ENCODE measurements around the gene EPHB3.

The EPHB3 gene

DNA sequence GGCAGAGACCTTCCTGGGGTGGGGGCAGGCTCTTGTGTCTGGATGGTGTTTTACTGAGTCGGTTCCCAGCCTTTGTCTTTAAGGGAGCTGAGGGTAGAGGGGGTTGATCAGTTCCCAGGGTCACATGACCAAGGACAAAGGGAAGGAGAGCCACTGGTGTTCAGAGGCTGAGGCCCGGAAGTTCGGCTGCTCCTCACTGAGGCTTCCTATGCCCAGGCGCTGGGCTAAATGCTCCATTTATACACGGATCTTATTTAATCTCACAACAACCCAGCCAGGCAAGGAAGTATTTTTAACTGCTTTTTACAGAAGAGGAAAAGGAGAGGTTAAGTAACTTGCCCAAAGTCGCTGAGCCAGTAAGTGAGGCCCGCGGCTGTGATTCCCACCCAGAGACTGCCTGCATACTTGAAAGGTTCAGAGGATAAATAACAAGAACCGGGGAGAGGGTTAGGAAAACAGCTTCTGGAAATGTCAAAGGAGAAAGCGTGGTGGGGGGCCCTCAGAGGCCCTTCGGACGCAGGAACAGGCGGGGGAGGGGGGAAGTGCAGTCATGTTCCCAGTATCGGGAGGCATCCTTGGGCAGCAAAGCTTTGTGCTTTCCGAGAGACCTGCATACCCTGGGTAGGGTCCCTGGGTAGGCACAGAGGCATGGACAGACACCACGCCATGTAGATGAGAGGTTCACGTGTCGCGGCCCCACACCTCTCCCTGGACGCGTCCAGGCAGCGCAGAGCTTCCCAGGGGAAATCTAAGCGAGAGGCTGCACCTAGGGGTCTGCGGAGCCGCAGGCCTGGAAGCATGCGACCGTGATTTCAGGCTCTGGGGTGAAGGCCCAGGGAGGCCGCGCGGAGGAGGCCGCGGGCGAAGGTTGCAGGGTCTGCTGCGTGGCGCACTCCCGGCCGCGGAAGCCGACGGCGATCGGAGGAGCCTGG is 21.3 kb downstream of the EPHB3 start:
- no peak for DNase-seq

DNA sequence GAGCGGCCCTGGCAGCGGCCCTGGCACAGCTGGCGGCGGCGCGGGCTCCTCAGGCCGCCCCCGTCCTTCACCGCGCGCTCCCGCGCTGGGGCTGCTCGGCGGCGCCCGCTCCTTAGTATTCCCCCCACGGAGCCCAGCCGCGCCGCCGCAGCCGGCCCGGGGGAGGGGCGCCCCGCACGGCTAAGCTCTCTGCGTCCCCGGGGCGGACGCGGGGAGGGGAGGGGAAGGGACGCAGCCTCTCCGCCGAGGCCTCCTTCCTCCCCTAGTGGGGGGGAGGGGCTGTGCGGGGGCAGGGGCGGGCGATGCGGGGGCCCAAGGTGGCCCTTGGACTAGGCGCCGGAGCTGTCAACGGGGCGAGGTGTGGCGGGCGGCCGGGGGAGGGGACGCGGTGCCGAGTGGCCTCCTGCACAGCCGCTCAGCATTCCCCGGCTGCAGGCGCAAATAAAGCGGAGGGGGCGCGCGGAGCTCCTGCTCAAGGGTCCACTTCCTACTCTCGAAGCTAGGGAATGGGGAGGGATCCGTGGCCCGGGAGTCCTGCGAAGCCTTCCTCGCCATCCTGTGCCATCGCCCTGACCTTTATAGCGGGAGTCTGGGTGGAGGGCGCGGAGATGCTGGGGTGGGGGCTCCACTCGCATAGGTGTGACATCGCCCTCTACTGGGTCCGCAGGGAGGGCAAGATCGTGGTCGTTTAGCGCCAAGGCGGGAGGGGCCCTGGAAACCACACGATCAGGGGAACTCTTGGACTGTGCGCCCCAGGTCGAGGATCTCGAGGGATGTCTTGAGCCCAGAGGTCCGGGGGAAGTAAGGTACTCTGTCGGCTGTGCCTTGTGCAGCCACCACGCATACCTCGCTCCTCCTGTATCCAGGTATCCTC is 22.2 kb downstream of the EPHB3 start:
- DNase-seq = no peak

DNA sequence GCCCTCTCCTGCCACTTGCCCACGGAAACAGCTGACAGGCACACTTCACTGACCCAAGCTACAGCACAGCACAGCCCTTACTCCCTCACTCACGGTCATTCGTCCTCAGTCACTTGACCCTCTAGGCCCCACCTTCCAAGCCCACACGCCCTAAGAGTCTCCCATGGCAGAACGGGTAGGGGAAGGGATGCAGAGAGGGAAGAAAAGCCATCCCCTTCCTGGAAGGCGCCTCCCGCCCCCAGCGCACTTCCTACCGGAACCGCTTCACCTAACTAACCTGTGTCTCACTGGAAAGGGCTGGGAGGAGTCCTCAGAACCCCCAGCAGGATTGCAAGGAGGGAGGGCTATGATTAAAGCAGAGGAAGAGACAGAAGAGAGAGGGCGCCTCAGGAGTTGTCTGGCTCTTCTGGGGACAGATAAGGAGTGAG is 22.9 kb downstream of the EPHB3 start:
- DNase-seq = no peak

GRCh38 chr3:184585545-184585944 is 24.0 kb downstream of the EPHB3 start:
- no peak for DNase-seq

DNA sequence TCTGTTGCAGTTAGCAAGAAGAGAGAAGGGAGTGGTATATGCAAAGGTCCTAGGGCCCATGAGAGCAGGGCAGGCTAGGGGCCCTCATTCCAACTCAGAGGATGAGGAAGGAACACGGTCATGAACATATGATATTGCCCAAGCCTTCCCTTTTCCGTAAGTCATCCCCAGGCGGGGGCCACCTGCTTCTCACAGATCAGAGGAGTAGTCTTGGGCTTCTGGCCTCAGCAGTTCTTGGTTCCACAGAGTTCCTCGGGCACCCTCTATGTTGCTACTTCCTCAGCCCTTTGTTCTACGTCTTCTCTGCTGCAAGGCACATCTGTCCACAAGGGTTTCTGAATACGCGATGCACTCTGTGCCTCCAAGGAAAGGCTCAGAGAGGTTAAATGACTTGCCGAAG is 25.3 kb downstream of the EPHB3 start:
- no peak for DNase-seq

GRCh38 chr3:184588776-184589175 is 27.2 kb downstream of the EPHB3 start:
- no peak for DNase-seq

GRCh38 chr3:184590795-184591194 is 29.2 kb downstream of the EPHB3 start:
- no peak for DNase-seq

DNA sequence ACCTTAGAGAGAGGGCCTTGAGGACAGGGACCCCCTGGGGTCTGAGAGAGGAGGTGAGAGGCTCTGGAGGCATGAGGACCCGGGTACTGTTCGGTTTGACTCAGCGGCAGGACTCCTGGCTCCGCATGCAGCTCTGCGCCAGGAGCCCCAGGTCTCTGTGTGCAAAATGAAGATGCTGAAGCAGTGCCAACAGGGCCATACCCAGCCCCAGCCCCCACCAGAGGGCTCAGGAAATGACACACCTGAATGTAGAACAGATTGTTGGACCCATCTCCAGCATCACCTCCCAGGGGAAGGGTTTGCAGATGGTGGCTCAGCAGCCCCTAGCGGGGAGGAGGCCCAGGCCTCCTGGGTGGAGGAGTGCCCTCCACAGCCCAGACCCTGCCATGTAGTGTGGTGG is 30.2 kb downstream of the EPHB3 start:
- DNase-seq = no peak

DNA sequence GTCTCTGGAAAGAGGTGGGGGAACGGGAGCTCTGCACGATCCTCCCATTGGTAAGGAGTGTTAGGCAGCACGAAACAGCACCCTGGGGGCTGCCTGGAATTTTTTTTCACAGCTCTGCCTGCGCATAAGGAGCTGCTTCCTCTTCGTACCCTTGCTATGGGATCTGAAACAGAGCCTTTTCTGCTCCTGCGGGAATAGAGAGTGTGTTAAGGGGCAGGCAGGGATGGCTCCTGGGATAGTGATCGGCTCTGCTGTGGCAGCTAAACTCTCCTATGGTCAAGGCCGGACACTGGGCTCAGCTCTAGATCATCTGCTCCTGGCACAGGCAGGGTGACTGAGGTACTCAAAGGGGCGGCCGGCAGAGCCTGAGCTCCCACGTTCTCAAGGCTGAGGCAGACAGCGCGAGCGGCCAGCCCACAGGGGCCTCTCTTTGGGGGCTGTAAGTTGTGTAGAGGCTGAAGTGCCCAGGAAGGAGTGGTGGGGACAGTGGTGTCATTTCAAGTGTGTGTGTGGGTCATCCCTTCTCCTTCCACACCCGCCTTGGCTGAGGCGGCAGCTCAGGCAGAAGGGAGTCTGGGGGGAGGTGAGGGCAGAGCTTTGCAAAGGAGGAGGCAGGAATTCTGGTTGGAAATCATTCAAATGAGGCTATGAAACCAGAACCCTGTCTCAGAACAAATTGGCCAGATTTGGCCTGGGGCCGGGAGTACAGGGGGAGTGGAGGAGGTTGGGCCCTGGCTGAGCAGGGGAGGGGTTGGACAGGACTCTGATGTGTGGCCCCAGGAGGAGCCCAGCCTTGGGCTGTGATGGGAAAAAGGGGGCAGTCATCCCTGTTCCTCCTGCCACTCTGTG is 31.0 kb downstream of the EPHB3 start:
- DNase-seq = no peak

- DNase-seq = no peak
Observed at GRCh38 chr3:184593220-184593927, 31.8 kb downstream of the EPHB3 start.

DNA sequence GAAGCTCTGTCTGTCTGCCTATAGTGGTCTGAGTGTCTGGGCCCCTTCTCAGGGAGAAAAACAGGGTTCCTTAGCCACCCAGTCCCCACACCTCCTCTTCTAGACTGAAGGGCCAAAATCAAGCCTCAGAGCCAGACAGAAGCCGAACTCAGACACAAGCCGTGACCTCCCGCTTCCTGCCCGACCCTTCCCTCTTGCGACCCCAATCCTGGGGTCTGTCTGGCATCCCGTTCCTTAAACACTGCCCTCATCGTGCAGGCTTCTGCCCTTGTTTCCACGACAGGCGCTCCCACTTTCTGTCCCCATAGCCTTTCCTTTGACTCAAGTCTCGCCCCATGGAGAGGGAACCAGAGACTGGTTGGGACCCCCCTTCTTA is 32.3 kb downstream of the EPHB3 start:
- DNase-seq = no peak

- DNase-seq = no peak
Observed at GRCh38 chr3:184594371-184595001, 32.9 kb downstream of the EPHB3 start.

- DNase-seq = no peak
Observed at GRCh38 chr3:184595726-184596125, 34.1 kb downstream of the EPHB3 start.

- DNase-seq = no peak
Observed at GRCh38 chr3:184596233-184596632, 34.6 kb downstream of the EPHB3 start.

DNA sequence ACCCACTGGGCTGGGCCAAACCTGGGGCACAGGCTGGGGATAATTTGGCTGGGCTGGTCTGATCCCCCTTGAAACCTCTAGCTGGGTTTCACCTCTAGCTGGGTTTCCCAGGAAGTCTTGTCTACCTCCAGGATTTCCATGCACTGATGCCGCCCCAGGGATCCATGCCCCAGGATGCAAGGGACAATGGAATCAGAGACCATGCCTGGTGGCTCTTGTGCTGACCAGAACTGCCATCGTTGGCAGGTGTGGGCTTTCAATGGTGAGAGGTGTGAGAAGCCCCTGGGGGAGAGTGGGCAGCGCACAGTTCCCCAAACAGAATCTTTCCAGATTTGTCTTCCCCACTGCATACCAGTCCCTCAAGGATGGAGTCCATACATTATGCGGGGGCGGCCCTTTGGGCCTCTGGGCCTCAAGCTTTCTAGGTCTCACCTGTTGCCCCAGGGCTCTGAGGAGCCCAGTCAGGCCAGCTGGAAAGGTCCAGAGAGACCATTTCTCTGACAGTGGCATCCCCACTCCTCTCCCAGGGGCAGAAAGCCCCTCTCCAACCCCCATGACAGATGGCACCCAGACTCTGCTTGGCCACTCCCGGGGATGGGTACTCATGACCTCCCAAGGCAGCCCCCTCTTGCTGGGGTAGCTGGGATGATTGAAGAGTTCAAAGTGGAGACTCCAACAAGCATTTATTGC is 35.4 kb downstream of the EPHB3 start:
- DNase-seq = no peak

DNA sequence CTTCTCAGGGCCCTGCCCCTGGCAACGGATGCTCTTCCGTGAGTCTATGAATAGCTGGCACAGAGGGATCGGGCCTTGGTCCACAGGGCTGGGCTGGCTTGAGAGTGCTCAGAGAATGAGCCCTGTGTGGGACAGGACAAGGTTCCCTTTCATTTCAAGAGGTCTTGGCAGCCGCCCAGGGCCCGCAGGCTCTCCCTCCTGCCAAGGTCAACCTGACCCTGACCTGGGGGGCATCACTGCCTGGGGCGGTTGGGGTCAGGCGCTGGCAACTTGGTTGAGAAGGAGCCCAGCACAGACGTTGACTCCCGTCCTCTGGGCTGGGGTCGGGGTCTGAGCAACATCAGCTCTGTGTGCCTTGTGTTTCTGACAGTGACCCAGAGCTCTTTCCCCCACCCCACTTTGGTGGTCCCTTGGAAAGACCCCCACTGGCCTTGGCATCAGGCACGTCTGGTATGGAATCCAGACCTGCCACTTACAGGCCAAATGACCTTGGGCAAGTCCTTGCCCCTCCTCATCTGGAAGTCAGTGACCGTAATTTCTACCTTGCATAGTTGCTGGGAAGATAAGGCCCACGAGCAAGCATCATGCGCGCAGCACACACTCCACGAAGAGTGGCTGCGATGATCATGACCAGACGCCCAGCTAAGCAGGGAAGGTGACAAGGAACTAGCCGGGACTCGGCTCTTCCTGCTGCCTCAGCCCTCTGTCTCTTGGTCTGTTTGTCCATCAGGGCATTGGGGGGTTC is 36.4 kb downstream of the EPHB3 start:
- DNase-seq = no peak

GRCh38 chr3:184598574-184598927 is 37.0 kb downstream of the EPHB3 start:
- no peak for DNase-seq

GRCh38 chr3:184599143-184599542 is 37.6 kb downstream of the EPHB3 start:
- no peak for DNase-seq

DNA sequence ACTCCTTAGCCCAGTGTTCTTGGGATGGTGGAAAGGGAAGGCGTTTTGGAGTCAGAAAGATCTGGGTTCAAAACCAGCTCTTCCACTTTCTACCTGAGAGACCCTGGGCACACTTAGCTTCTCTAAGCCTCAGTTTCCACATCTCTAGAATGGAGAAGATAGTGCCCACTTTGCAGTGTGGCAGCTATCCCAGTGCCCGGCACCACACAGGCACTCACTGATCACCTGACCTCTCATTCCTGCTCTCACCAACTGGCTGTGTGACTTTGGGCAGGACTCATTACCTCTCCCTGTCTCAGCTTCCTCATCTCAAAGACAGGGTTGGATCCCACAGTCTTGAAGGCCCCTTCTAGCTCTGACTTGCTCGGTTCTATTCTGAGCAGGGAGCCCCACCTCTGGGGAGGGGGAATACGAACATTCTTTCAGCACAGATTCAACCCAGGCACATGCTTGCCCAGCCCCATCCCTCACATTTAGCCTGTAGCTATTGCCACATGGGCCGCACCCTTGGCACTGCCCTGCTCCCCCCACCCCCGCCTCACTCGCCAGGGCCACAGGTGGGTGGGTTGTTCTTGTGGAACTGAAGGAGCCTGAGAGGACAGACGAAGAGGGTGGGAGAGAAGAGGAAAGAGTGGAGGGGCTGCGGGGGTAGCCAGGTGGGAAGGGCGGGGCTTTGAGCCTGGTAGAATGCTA is 39.2 kb downstream of the EPHB3 start:
- DNase-seq = no peak

All from CD4-positive, alpha-beta T cell treated with Interleukin-17A for 1 hour (primary cell).